ENCODE data around the gene ONECUT1.

ONECUT1 gene

DNA sequence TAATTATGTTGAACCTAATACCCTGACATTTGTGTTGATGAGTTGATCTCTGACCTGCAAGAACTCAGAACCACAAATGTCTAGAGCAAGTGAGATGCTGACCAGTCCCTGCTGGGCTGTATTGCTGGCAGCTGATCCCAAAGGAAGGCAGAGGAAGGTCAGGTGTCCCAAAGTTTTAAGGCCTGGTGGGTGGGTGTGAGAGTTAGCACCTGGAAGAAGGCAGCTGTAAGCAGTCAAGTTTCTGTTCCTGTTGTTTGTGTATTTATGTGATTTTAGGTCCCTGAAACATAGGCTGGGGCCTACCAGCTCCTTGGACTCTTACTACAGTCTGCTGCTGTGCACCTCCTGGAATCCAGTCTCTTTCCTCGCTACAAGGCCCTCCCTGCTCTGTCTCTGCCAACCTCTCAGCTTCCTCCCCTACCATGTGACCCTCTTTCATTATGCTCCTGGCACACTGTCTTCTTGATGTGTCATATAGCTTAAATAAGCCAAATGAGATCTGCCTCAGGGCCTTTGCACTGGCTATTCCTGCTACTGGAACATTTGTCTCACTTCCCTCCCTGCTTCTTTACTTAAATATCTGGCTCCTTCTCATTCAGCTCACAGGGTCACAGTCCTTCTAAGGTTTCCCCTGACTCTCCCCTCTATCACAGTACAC lies 80.0 kb downstream of the ONECUT1 start:
- no peak for ATAC-seq
- TF ChIP-seq ZNF565 (CRISPR knock-in tag; conservative IDR thresholded peaks at IDR 0.05; ENCODE audit: low read depth) (no peak), ARNTL (CRISPR knock-in tag; IDR thresholded peaks at IDR 0.05; ENCODE audit: borderline replicate concordance, low read depth) (no peak), ESRRG (CRISPR knock-in tag; IDR thresholded peaks at IDR 0.05) (no peak), RARB (CRISPR knock-in tag; IDR thresholded peaks at IDR 0.05) (no peak), ZNF8 (CRISPR knock-in tag; IDR thresholded peaks at IDR 0.05) (no peak), ISL1 (CRISPR knock-in tag; IDR thresholded peaks at IDR 0.05) (no peak), SNAI2 (CRISPR knock-in tag; IDR thresholded peaks at IDR 0.05) (no peak), ZNF70 (CRISPR knock-in tag; IDR thresholded peaks at IDR 0.05) (no peak), ZFP3 (CRISPR knock-in tag; IDR thresholded peaks at IDR 0.05) (no peak), CSDC2 (CRISPR knock-in tag; IDR thresholded peaks at IDR 0.05) (no peak), GLIS3 (CRISPR knock-in tag; IDR thresholded peaks at IDR 0.05) (no peak), PPARA (CRISPR knock-in tag; IDR thresholded peaks at IDR 0.05; ENCODE audit: borderline replicate concordance) (no peak), ZC3H10 (CRISPR knock-in tag; IDR thresholded peaks at IDR 0.05) (no peak), ZFP30 (CRISPR knock-in tag; IDR thresholded peaks at IDR 0.05) (no peak), OSR1 (CRISPR knock-in tag; IDR thresholded peaks at IDR 0.05) (no peak)
- TF ChIP-seq, protein P1, sequence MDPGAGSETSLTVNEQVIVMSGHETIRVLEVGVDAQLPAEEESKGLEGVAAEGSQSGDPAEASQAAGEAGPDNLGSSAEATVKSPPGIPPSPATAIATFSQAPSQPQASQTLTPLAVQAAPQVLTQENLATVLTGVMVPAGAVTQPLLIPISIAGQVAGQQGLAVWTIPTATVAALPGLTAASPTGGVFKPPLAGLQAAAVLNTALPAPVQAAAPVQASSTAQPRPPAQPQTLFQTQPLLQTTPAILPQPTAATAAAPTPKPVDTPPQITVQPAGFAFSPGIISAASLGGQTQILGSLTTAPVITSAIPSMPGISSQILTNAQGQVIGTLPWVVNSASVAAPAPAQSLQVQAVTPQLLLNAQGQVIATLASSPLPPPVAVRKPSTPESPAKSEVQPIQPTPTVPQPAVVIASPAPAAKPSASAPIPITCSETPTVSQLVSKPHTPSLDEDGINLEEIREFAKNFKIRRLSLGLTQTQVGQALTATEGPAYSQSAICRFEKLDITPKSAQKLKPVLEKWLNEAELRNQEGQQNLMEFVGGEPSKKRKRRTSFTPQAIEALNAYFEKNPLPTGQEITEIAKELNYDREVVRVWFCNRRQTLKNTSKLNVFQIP (CRISPR knock-in tag; IDR thresholded peaks at IDR 0.05; ENCODE audit: borderline replicate concordance, low read depth) = no peak
- TF ChIP-seq, protein P2, sequence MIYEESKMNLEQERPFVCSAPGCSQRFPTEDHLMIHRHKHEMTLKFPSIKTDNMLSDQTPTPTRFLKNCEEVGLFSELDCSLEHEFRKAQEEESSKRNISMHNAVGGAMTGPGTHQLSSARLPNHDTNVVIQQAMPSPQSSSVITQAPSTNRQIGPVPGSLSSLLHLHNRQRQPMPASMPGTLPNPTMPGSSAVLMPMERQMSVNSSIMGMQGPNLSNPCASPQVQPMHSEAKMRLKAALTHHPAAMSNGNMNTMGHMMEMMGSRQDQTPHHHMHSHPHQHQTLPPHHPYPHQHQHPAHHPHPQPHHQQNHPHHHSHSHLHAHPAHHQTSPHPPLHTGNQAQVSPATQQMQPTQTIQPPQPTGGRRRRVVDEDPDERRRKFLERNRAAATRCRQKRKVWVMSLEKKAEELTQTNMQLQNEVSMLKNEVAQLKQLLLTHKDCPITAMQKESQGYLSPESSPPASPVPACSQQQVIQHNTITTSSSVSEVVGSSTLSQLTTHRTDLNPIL (CRISPR knock-in tag; IDR thresholded peaks at IDR 0.05; ENCODE audit: low read depth) = no peak
- TF ChIP-seq, protein P3, sequence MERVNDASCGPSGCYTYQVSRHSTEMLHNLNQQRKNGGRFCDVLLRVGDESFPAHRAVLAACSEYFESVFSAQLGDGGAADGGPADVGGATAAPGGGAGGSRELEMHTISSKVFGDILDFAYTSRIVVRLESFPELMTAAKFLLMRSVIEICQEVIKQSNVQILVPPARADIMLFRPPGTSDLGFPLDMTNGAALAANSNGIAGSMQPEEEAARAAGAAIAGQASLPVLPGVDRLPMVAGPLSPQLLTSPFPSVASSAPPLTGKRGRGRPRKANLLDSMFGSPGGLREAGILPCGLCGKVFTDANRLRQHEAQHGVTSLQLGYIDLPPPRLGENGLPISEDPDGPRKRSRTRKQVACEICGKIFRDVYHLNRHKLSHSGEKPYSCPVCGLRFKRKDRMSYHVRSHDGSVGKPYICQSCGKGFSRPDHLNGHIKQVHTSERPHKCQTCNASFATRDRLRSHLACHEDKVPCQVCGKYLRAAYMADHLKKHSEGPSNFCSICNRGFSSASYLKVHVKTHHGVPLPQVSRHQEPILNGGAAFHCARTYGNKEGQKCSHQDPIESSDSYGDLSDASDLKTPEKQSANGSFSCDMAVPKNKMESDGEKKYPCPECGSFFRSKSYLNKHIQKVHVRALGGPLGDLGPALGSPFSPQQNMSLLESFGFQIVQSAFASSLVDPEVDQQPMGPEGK (CRISPR knock-in tag; IDR thresholded peaks at IDR 0.05; ENCODE audit: borderline replicate concordance) = no peak
- TF ChIP-seq, protein P4, sequence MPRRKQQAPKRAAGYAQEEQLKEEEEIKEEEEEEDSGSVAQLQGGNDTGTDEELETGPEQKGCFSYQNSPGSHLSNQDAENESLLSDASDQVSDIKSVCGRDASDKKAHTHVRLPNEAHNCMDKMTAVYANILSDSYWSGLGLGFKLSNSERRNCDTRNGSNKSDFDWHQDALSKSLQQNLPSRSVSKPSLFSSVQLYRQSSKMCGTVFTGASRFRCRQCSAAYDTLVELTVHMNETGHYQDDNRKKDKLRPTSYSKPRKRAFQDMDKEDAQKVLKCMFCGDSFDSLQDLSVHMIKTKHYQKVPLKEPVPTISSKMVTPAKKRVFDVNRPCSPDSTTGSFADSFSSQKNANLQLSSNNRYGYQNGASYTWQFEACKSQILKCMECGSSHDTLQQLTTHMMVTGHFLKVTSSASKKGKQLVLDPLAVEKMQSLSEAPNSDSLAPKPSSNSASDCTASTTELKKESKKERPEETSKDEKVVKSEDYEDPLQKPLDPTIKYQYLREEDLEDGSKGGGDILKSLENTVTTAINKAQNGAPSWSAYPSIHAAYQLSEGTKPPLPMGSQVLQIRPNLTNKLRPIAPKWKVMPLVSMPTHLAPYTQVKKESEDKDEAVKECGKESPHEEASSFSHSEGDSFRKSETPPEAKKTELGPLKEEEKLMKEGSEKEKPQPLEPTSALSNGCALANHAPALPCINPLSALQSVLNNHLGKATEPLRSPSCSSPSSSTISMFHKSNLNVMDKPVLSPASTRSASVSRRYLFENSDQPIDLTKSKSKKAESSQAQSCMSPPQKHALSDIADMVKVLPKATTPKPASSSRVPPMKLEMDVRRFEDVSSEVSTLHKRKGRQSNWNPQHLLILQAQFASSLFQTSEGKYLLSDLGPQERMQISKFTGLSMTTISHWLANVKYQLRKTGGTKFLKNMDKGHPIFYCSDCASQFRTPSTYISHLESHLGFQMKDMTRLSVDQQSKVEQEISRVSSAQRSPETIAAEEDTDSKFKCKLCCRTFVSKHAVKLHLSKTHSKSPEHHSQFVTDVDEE (CRISPR knock-in tag; IDR thresholded peaks at IDR 0.05) = no peak
- TF ChIP-seq, protein P5, sequence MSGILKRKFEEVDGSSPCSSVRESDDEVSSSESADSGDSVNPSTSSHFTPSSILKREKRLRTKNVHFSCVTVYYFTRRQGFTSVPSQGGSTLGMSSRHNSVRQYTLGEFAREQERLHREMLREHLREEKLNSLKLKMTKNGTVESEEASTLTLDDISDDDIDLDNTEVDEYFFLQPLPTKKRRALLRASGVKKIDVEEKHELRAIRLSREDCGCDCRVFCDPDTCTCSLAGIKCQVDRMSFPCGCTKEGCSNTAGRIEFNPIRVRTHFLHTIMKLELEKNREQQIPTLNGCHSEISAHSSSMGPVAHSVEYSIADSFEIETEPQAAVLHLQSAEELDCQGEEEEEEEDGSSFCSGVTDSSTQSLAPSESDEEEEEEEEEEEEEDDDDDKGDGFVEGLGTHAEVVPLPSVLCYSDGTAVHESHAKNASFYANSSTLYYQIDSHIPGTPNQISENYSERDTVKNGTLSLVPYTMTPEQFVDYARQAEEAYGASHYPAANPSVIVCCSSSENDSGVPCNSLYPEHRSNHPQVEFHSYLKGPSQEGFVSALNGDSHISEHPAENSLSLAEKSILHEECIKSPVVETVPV (CRISPR knock-in tag; IDR thresholded peaks at IDR 0.05) = no peak

DNA sequence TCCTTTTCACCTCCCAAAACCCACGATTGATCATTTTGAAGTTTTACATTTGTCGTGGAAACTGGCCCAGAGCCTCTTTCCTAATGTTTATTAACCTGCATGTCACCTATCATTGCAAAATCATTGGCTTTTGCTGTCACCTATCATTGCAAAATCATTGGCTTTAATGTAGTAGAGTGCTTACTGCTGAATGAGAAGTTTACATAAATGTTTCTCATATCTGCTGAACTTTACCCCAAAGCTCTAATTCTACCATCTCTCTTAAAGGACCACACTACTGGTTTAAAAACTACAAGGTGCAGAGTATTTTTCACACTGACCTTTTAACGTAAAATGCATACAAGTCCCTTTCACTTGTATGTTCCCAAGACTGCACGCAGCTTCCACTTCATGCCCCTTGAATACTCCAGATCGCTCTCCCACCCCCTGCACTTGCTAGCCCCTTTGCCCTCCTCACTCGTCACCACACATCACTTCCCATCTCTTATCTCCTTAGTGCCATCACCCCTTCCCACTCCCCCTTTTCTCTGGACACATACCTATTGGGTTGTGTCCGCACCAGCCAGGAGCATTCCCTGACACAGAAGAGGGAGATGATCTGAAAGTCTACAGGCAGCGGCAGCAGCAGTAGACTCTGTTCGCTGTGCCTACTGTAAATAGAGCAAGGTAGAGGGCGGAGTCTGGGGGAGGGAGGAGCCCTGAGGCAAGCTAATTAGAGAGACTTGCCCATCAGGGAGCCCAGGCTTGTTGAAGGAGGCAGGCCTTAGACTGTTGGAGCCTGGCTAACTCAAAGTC lies 80.8 kb downstream of the ONECUT1 start:
- ATAC-seq = no peak
- TF ChIP-seq GLIS3 (CRISPR knock-in tag; IDR thresholded peaks at IDR 0.05) (no peak), ESRRG (CRISPR knock-in tag; IDR thresholded peaks at IDR 0.05) (no peak), TCF4 (CRISPR knock-in tag; IDR thresholded peaks at IDR 0.05; ENCODE audit: borderline replicate concordance) (no peak)
- TF ChIP-seq, protein P3 (CRISPR knock-in tag; IDR thresholded peaks at IDR 0.05; ENCODE audit: borderline replicate concordance) = no peak
- TF ChIP-seq, protein P4 (CRISPR knock-in tag; IDR thresholded peaks at IDR 0.05) = no peak
- TF ChIP-seq, protein P1 (CRISPR knock-in tag; IDR thresholded peaks at IDR 0.05; ENCODE audit: borderline replicate concordance, low read depth) = no peak

Data from SK-N-SH treated with all-trans-retinoic acid at 6 μM for 48 hours (cell line).